Heart left ventricle (tissue), 16 donors: ENCODE results near the gene MRTFA. TPM values are rescaled to one million over a fixed set of nuclear protein-coding genes. Genes with fewer than 3 reads are reported as not detected.

Source experiments
- ATAC-seq, 4 donors: fragments of 200-7000 bp; cut with Tn5 transposase; one replicate each; pipeline ENCODE4 v1.9.1; 2020 to 2022; ENCODE audit warnings: moderate library complexity in 4 of 4, mild to moderate bottlenecking in 3 of 4, moderate number of reproducible peaks in 1 of 4
- DNase-seq, 5 donors: peaks; one replicate each; pipeline ENCODE4 v3.0.0-alpha.2; 2020
- H3K27ac ChIP-seq, 12 donors: fragments of 200-600 bp; sonication (generic) in 4 of 12; one replicate each; pipeline versions ENCODE4 v1.5.0 to v1.8.0; 2016 to 2022; ENCODE audit warnings: mild to moderate bottlenecking in 2 of 12
- H3K27me3 ChIP-seq, 9 donors: fragments of 200-600 bp; sonication (generic) in 2 of 9; one replicate each; pipeline versions ENCODE4 v1.5.1 to v1.8.0; 2016 to 2022; ENCODE audit warnings: mild to moderate bottlenecking in 3 of 9
- H3K36me3 ChIP-seq, 9 donors: fragments of 200-600 bp; sonication (generic) in 2 of 9; one replicate each; pipeline versions ENCODE4 v1.5.0 to v1.8.0; 2018 to 2022; ENCODE audit warnings: mild to moderate bottlenecking in 2 of 9
- H3K4me1 ChIP-seq, 12 donors: fragments of 200-600 bp; sonication (generic) in 4 of 12; one replicate each; pipeline versions ENCODE4 v1.5.0 to v1.8.0; 2016 to 2022; ENCODE audit warnings: mild to moderate bottlenecking in 3 of 12
- H3K4me3 ChIP-seq, 12 donors: fragments of 200-600 bp; sonication (generic) in 4 of 12; one replicate each; pipeline versions ENCODE4 v1.5.0 to v1.8.0; 2017 to 2022; ENCODE audit warnings: mild to moderate bottlenecking in 9 of 12, moderate library complexity in 4 of 12
- H3K9me3 ChIP-seq, 12 donors: fragments of 200-600 bp; sonication (generic) in 4 of 12; one replicate each; pipeline versions ENCODE4 v1.5.0 to v1.8.0; 2016 to 2022; ENCODE audit warnings: mild to moderate bottlenecking in 1 of 12
- POLR2A ChIP-seq, 2 donors: fragments of 450-650 bp; IDR thresholded peaks; one replicate each; pipeline ENCODE4 v1.6.1; 2017; ENCODE audit warnings: antibody characterized with exemption in 2 of 2, mild to moderate bottlenecking in 2 of 2, moderate library complexity in 2 of 2
- WGBS, 4 donors: extraction: QIAGEN DNeasy Blood & Tissue Kit in 2 of 4; methylation state at CpG; one replicate each; pipeline versions ENCODE4 v1.1.5 to v1.1.7; 2013 to 2018; 5-methylcytosine and 5-hydroxymethylcytosine counted together
- intact Hi-C, 10 donors: fragments of 100-400 bp; cut with DNase I; formaldehyde crosslinking; loops; one replicate each; pipeline versions ENCODE4 v1.11.1 to v1.14.2; 2022
- polyA plus RNA-seq, 2 donors: library from polyadenylated mRNA; stranded (reverse); fragments of 200-250 nt; gene quantifications; one replicate each; pipeline ENCODE4 v1.2.3, GENCODE V29; 2013
- total RNA-seq, 9 donors: library from RNA; depleted of rRNA in 2 of 9; stranded (reverse); fragments of >200 nt in 2 of 9; fragmentation: NEBNext Ultra II Directional in 3 of 9; extraction: Animal tissue kit (Norgen Biotek cat#: 25700) in 3 of 9; gene quantifications; one replicate each; pipeline versions ENCODE4 v1.1.0 to v1.2.4, GENCODE V29; 2016 to 2023
- TF ChIP-seq, protein P1 (sequence below), 12 donors: fragments of 200-600 bp; sonication (generic) in 4 of 12; IDR thresholded peaks; one replicate each; pipeline versions ENCODE4 v1.5.0 to v1.8.0; 2018 to 2022; ENCODE audit warnings: antibody characterized with exemption in 12 of 12, mild to moderate bottlenecking in 5 of 12
- donor health status: ischemic (EF 13 %, LVEDD 7.1; RV severe dilation, severe dysfunction).
- donor health status: healthy with polysubstance abuse.
- donor health status: DM: no; HTN: yes; CAD: no.
- donor health status: DM: no; HTN: no; CAD: no.
- donor health status: ischemic (EF 25% LVEDD 6.9; RV normal size, moderate dysfunction).
- donor health status: ischemic (EF 25% LVEDD 5.7; RV mildly dilated, moderate dysfunction).
- donor health status: healthy.
- donor health status: DM: yes; HTN: yes; CAD: no.
- donor health status: ischemic (EF 35%, LVEDD 5.7; RV mildly dilated, moderate dysfunction).
- donor health status: nonischemic (EF 11% LVEDD 7.7; RV severe dilation, severe dysfunction).
- donor health status: DM: yes; HTN: yes; CAD: no.
- donor health status: PGD.
- donor health status: ischemic (EF 29% LVEDD 5.4; RV normal size, mild dysfunction).
- donor health status: nonischemic (EF 23%, LVEDD 6.1; RV moderate dilation, normal function).

MRTFA gene
- total and polyA plus RNA-seq, 11 donors, result 14.0 to 52.6 (median 26.9) TPM

GRCh38 chr22:40681451-40681850 is 44.9 kb upstream of the MRTFA start:
- Histone ChIP-seq H3K4me1 (peaks cover 0 to 32% (median 18%) of the 10 kb centered on the region in 12 donors), H3K27me3 (peaks cover 0 to 7% (median 0%) of the 10 kb centered on the region in 9 donors), H3K36me3 (no peaks in the 10 kb centered on the region), H3K9me3 (no peaks in the 10 kb centered on the region), H3K27ac (no peak overlapping the region), H3K4me3 (no peak overlapping the region)
- WGBS, 4 donors, result 92 to 97% (median 96%) methylated on average over 19 of the region's 19 CpGs
- intact Hi-C loops, result loop anchor here in 3 of 10 donors (2.0 to 10.0 kb wide), 3 partner anchors 76 to 213 kb away; no protein-coding TSS in a partner anchor
- ATAC-seq (no peak), DNase-seq (no peak)
- TF ChIP-seq POLR2A (IDR thresholded peaks at IDR 0.05), result no peak
- TF ChIP-seq, protein P1, sequence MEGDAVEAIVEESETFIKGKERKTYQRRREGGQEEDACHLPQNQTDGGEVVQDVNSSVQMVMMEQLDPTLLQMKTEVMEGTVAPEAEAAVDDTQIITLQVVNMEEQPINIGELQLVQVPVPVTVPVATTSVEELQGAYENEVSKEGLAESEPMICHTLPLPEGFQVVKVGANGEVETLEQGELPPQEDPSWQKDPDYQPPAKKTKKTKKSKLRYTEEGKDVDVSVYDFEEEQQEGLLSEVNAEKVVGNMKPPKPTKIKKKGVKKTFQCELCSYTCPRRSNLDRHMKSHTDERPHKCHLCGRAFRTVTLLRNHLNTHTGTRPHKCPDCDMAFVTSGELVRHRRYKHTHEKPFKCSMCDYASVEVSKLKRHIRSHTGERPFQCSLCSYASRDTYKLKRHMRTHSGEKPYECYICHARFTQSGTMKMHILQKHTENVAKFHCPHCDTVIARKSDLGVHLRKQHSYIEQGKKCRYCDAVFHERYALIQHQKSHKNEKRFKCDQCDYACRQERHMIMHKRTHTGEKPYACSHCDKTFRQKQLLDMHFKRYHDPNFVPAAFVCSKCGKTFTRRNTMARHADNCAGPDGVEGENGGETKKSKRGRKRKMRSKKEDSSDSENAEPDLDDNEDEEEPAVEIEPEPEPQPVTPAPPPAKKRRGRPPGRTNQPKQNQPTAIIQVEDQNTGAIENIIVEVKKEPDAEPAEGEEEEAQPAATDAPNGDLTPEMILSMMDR (IDR thresholded peaks at IDR 0.05), result no peak

DNA sequence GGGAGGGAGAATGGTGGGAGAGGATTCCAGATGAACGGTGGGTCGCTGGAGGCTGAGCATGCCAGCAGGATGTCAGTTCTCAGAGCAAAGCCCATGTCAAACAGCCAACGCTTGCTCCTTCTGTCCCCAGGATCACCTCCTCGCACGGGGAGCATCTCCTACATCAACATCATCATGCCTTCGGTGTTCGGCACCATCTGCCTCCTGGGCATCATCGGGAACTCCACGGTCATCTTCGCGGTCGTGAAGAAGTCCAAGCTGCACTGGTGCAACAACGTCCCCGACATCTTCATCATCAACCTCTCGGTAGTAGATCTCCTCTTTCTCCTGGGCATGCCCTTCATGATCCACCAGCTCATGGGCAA is 44.3 kb upstream of the MRTFA start:
- no peaks in the 10 kb centered on the region for H3K9me3 ChIP-seq
- DNase-seq (no peak), ATAC-seq (no peak)
- H3K27me3 ChIP-seq, result peaks cover 0 to 7% (median 0%) of the 10 kb centered on the region in 9 donors
- no peak overlapping the region for H3K27ac ChIP-seq
- intact Hi-C loops, result loop anchor here in 3 of 10 donors (2.0 to 10.0 kb wide), 3 partner anchors 76 to 214 kb away; no protein-coding TSS in a partner anchor
- no peaks in the 10 kb centered on the region for H3K36me3 ChIP-seq
- peaks cover 0 to 32% (median 18%) of the 10 kb centered on the region in 12 donors for H3K4me1 ChIP-seq
- H3K4me3 ChIP-seq, result no peak overlapping the region
- TF ChIP-seq, protein P1 (IDR thresholded peaks at IDR 0.05), result no peak
- TF ChIP-seq POLR2A (IDR thresholded peaks at IDR 0.05), result no peak
- 87 to 91% (median 88%) methylated on average over 15 of the region's 15 CpGs for WGBS, 4 donors

GRCh38 chr22:40679964-40680818 is 43.7 kb upstream of the MRTFA start:
- no peak for TF ChIP-seq POLR2A (IDR thresholded peaks at IDR 0.05)
- TF ChIP-seq, protein P1 (IDR thresholded peaks at IDR 0.05), result no peak
- Histone ChIP-seq H3K9me3 (no peaks in the 10 kb centered on the region), H3K4me1 (peaks cover 0 to 32% (median 18%) of the 10 kb centered on the region in 12 donors), H3K36me3 (no peaks in the 10 kb centered on the region), H3K27ac (peak overlapping the region in 1 of 12 donors; percentile 20), H3K4me3 (peak overlapping the region in 5 of 12 donors; percentile 27 to 49 (median 44)), H3K27me3 (peaks cover 0 to 7% (median 0%) of the 10 kb centered on the region in 9 donors)
- DNase-seq (no peak), ATAC-seq (no peak)
- WGBS, 4 donors, result 46 to 51% (median 48%) methylated on average over 9 of the region's 9 CpGs
- intact Hi-C loops, result loop anchor here in 3 of 10 donors (2.0 to 10.0 kb wide), 3 partner anchors 77 to 215 kb away; no protein-coding TSS in a partner anchor

GRCh38 chr22:40679249-40679963 is 42.9 kb upstream of the MRTFA start, which contains the start of gene MCHR1:
TSS of gene MCHR1 (plus strand) at chr22:40679484. CDS start at chr22:40679653, 169 bp downstream.
- TF ChIP-seq, protein P1 (IDR thresholded peaks at IDR 0.05), result no peak
- no peak for TF ChIP-seq POLR2A (IDR thresholded peaks at IDR 0.05)
- H3K27me3 ChIP-seq, result peaks cover 0 to 7% (median 0%) of the 10 kb centered on the region in 9 donors
- 13 to 55% (median 30%) methylated on average over 8 to 21 of the region's 21 CpGs for WGBS, 4 donors
- DNase-seq (no peak), ATAC-seq (no peak)
- H3K36me3 ChIP-seq, result no peaks in the 10 kb centered on the region
- intact Hi-C loops, result no loop called here
- H3K4me1 ChIP-seq, result peaks cover 0 to 32% (median 18%) of the 10 kb centered on the region in 12 donors
- H3K9me3 ChIP-seq, result no peaks in the 10 kb centered on the region
- H3K4me3 ChIP-seq, result peak within 1 kb of the TSS in 10 of 12 donors; percentile 12 to 49 (median 28)
- peak within 1 kb of the TSS in 1 of 12 donors; percentile 20 for H3K27ac ChIP-seq
